HepG2 (cell line): Measurements from ENCODE around the gene BCL2A1. TPM values are rescaled to one million over a fixed set of nuclear protein-coding genes. Genes with fewer than 3 reads are reported as not detected.
A peak's percentile ranks its signal among the peaks of the same experiment; 100 is the strongest.

ENCODE experiments used
- ATF1 ChIP-seq: IDR thresholded peaks from 2 replicates; pipeline ENCODE4 v1.6.1; 2016; ENCODE audit warnings: mild to moderate bottlenecking, control low read depth
- ATF2 ChIP-seq: sonication (generic); formaldehyde crosslinking; IDR thresholded peaks from 2 replicates; pipeline ENCODE4 v1.4.0; 2020; ENCODE audit warnings: missing genetic modification reagents
- CBX2 ChIP-seq, 2 experiments: fragments of 200-600 bp in 1 of 2; sonication (generic); formaldehyde crosslinking in 1 of 2; IDR thresholded peaks; 2 replicates each; pipeline versions ENCODE4 v1.7.0 to v1.8.1; 2018 to 2022; ENCODE audit warnings: low read depth in 2 of 2, low read length in 1 of 2, mild to moderate bottlenecking in 1 of 2, missing genetic modification reagents in 1 of 2
- DDIT3 ChIP-seq: sonication (generic); formaldehyde crosslinking; IDR thresholded peaks from 2 replicates; pipeline ENCODE4 v1.4.0; 2020; ENCODE audit warnings: mild to moderate bottlenecking, missing genetic modification reagents
- GATAD1 ChIP-seq: IDR thresholded peaks from 2 replicates; pipeline ENCODE4 v1.6.1; 2016; ENCODE audit warnings: missing genetic modification reagents, missing compliant biosample characterization
- GATAD2A ChIP-seq: IDR thresholded peaks from 2 replicates; pipeline ENCODE4 v1.6.1; 2016
- GPBP1L1 ChIP-seq: sonication (generic); formaldehyde crosslinking; IDR thresholded peaks from 2 replicates; pipeline ENCODE4 v1.5.0; 2020; ENCODE audit warnings: mild to moderate bottlenecking, missing genetic modification reagents
- IRF2 ChIP-seq: IDR thresholded peaks from 2 replicates; pipeline ENCODE4 v1.6.1; 2018; ENCODE audit warnings: missing genetic modification reagents, missing compliant biosample characterization
- KDM1A ChIP-seq: IDR thresholded peaks from 2 replicates; pipeline ENCODE4 v1.6.1; 2016; ENCODE audit warnings: missing compliant biosample characterization
- POLR2AphosphoS5 ChIP-seq: IDR thresholded peaks from 2 replicates; pipeline ENCODE4 v1.6.1; 2012; ENCODE audit warnings: low read depth, low read length
- PPARG ChIP-seq: conservative IDR thresholded peaks from 2 replicates; pipeline ENCODE4 v1.6.1; 2016; ENCODE audit warnings: missing biosample characterization, missing genetic modification reagents
- SMARCC2 ChIP-seq: fragments of 450-650 bp; IDR thresholded peaks from 2 replicates; pipeline ENCODE4 v1.6.1; 2017; ENCODE audit warnings: antibody characterized with exemption, mild to moderate bottlenecking
- STAG1 ChIP-seq: sonication (generic); formaldehyde crosslinking; IDR thresholded peaks from 2 replicates; pipeline ENCODE4 v1.4.0; 2020; ENCODE audit warnings: missing genetic modification reagents
- TBX3 ChIP-seq: fragments of 450-650 bp; IDR thresholded peaks from 2 replicates; pipeline ENCODE4 v1.6.1; 2017; ENCODE audit warnings: antibody characterized with exemption, mild to moderate bottlenecking, inconsistent platforms, borderline replicate concordance
- THRA ChIP-seq: sonication (generic); formaldehyde crosslinking; IDR thresholded peaks from 2 replicates; pipeline ENCODE4 v1.4.0; 2020; ENCODE audit warnings: missing genetic modification reagents, borderline replicate concordance
- XBP1 ChIP-seq: sonication (generic); formaldehyde crosslinking; IDR thresholded peaks from 2 replicates; pipeline ENCODE4 v1.5.0; 2020; ENCODE audit warnings: missing genetic modification reagents
- ZBTB3 ChIP-seq: sonication (generic); formaldehyde crosslinking; IDR thresholded peaks from 2 replicates; pipeline ENCODE4 v1.4.0; 2020; ENCODE audit warnings: low read depth, mild to moderate bottlenecking, moderate library complexity, missing genetic modification reagents, borderline replicate concordance
- ZBTB43 ChIP-seq: sonication (generic); formaldehyde crosslinking; conservative IDR thresholded peaks from 2 replicates; pipeline ENCODE4 v1.4.0; 2020; ENCODE audit warnings: missing genetic modification reagents
- ZNF10 ChIP-seq: sonication (generic); formaldehyde crosslinking; IDR thresholded peaks from 2 replicates; pipeline ENCODE4 v1.4.0; 2020; ENCODE audit warnings: mild to moderate bottlenecking, low read depth, missing genetic modification reagents, borderline replicate concordance
- ZNF276 ChIP-seq: sonication (generic); formaldehyde crosslinking; IDR thresholded peaks from 2 replicates; pipeline ENCODE4 v1.4.0; 2020; ENCODE audit warnings: mild to moderate bottlenecking, low read depth, missing genetic modification reagents
- polyA plus RNA-seq, 8 experiments: library from polyadenylated mRNA; depleted of rRNA in 3 of 8; stranded (reverse) in 7 of 8; unstranded in 1 of 8; fragments of >200 nt; fragmentation: Illumina TruSeq in 4 of 8; extraction: Trizol in 4 of 8; gene quantifications; 2 replicates each; pipeline versions ENCODE4 v1.2.1 to v1.2.3, GENCODE V29; 2011 to 2016; ENCODE audit warnings: low read depth in 4 of 8, missing spikeins in 1 of 8, mixed read lengths in 1 of 8; ENCODE audit not compliant: insufficient read depth in 1 of 8
- total RNA-seq, 5 experiments: library from RNA; depleted of rRNA; stranded (reverse); fragments of >200 nt; fragmentation: Illumina TruSeq; extraction: Trizol; gene quantifications; 2 replicates each; pipeline ENCODE4 v1.2.3, GENCODE V29; 2016; ENCODE audit warnings: low read depth in 1 of 5

The BCL2A1 gene
- total and polyA plus RNA-seq, 2 of the 13 experiments (the other 11 are each of a cell fraction or from before 2014, with no cell fraction given) = 0.08 to 0.31 TPM

- TF ChIP-seq ZNF276 (CRISPR knock-in tag) (no peak), ATF2 (CRISPR knock-in tag) (peak; percentile 22; the same call in 1 of the 2 replicates), ZBTB43 (CRISPR knock-in tag) (no peak), GATAD1 (CRISPR knock-in tag) (no peak; the same call in 1 of the 2 replicates), POLR2AphosphoS5 (no peak), KDM1A (CRISPR knock-in tag) (peak; percentile 89), PPARG (CRISPR knock-in tag) (no peak), GPBP1L1 (CRISPR knock-in tag) (no peak), ZBTB3 (no peak), ZNF10 (CRISPR knock-in tag) (no peak), XBP1 (no peak), DDIT3 (CRISPR knock-in tag) (no peak), THRA (peak; percentile 74; the same call in 1 of the 2 replicates), SMARCC2 (no peak), TBX3 (no peak), CBX2 (IDR thresholded peaks at IDR 0.05; ENCODE audit: low read depth, low read length) (no peak), CBX2 (CRISPR knock-in tag; IDR thresholded peaks at IDR 0.05; ENCODE audit: low read depth) (no peak), ATF1 (0 out of 2 replicates have a peak, but pooled peaks have one; percentile 15), STAG1 (peak; percentile 26; the same call in 1 of the 2 replicates), IRF2 (CRISPR knock-in tag) (peak; percentile 46; the same call in 1 of the 2 replicates), GATAD2A (peak; percentile 75; the same call in 1 of the 2 replicates)
These were observed 7.9 kb upstream of the BCL2A1 start (continued) for GRCh38 chr15:79978655-79979514.
